Hippocampal formation (tissue), 2 donors: Measurements from ENCODE around the gene EXOC6B.
"Not testable (repeated sequence)": the region's sequence is repeated elsewhere in the genome, so short reads cannot be mapped to it uniquely, and the experiment has no call there.

ENCODE experiments used
- DNase-seq, 2 donors: peaks; one replicate each; lab custom pipeline; 2025; lab: John Stamatoyannopoulos, UW

EXOC6B gene

DNA sequence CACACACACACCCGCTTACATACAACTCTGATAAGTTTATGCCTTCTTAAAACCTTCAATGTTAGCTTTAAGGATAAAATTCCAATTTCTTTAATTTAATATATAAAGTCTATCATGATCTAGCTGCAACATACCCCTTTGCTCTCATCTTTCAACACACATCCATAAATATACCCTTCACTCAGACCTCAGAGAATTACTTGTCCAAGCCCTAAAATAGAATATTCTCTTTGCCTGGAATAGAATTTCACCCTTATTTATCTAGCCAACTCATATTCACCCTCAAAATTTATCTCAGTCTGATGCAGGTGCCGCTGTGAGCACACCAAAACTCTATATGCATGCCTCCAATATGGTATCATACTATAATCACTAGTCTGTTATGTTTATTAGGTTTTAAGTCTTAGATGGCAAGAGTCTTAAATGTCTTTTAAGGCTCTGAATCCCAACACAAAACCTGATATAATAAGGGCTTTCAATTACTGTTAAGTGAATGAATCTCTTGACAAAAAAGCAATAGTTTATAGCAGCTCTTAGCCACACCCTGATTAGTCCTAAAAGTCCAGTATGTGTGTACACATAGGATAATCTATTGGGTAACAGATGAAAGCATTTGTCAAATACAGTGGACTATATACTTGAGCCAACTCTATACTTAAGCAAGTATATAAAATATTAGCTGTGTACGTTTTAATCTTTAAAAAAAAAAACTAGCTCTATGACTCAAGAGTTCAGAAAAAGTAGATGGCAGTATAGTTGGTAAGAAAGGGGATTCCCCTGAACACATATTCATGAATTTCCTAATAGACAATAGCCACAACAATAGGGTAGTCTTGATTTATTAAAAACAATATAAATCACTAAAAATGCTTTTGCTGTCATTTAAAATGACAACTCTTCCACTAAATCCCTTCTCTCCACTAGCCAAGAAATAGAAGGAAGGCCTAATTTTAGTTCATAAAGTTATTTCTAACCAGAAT lies 144.5 kb downstream of the EXOC6B start:
- DNase-seq, result no peak

DNA sequence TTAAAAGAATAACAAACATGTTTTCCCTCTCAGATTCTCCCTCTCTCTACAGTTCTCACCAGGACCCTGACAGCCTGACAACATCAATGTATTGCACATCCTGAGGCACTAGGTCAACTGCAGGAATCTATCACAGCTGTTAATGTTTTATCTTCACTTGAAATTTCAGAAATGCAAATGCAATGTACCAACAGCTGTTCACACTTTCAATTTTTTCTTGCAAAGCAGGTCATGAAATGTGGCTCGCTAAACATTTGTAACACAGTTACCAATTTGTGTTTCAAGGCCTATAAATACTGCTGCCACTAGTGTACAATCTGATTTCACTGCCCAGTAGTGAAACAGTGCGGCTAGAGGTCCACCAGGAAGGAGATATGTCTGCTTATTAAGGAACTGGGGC lies 147.8 kb downstream of the EXOC6B start:
- no peak for DNase-seq

DNA sequence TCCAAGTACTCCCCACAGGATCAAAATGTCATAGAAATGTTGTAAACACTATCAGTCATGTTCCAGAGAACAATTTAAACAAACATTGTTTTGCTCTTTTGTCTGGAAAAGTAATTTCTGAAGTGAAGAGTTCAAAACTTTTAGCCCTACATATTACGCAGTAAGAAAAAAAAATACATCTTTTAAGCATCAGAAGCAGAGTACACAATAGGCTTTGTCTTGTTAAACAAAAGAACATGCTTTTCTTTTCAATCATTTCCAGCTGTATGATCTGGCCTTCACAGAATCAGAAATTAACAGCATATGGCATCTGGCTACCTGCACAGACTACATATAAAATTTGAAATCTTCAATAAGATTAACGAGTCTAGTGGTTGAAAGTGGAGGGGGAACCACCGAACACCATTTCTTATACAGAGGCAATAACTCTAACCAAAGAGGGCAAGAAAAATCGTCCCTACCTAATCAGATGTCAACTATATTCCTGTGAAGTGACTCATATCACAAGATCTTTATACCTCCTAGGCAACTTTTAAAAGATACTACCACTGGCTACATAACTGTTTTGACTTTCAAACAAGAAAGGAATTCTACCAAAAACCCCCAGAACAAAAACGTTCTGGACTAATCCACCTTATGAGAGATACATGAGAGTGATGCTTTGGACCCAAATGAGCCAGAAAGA lies 149.3 kb downstream of the EXOC6B start:
- DNase-seq, result no peak

DNA sequence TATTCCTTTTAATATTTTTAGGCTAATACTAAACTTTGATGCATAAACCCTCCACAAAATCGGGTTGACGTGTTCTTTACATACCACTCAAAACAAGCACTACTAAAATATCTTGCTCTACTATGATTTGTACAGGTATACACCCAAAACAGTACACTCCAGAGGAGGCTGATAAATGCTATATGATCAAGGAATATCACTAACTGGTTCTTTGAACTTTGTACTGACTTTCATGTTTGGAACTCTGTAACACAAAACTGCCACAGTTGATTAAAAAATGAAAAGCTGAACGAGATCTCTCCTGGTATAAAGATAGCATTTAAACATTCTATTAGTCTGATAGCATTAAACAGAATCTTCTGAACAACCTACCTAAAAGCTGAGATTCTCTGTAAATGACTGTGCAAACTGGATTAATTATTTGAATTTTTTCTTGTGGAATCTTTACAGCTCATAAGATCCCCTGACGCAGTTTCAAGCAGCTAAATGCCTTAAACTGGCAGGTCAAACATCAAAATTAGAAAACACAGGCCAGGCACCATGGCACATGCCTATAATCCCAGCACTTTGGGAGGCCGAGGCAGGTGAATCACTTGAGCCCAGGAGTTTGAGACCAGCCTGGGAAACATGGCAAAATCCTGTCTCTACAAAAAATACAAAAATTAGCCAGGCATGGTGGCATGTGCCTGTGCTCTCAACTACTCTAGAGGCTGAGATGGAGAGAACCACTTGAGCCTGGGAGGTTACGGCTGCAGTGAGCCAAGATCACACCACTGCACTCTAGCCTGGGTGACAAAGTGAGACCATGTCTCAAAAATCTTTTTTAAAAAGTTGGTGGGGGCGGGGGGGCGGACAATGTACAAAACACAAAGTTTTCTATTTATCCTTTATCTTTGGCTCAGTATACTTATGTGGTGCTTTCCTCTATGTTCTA lies 150.6 kb downstream of the EXOC6B start:
- no peak for DNase-seq

GRCh38 chr2:72673279-72673678 lies 152.6 kb downstream of the EXOC6B start:
- no peak for DNase-seq

DNA sequence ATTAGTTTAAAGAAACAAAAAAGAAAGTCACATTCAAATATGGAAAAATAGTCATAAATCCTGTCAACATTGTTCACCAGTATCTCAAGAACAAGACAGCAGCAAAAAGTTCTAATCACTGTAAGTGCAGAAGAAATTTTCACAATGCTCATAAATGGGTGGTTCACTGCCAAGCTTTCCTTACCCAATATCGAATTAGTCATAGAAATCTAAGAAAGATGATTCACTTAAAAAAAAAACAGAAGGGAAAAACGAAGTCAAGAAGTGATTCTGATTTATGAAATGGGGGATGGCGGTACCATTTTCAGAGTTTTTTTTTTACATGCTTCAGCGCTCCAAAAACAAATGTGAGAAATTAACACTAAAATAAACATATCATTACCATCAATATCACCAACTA lies 156.7 kb downstream of the EXOC6B start:
- DNase-seq, result no peak

- DNase-seq, result no peak
Measured at GRCh38 chr2:72668647-72669046, 157.2 kb downstream of the EXOC6B start.

GRCh38 chr2:72665448-72665847 lies 160.4 kb downstream of the EXOC6B start:
- DNase-seq, result no peak

DNA sequence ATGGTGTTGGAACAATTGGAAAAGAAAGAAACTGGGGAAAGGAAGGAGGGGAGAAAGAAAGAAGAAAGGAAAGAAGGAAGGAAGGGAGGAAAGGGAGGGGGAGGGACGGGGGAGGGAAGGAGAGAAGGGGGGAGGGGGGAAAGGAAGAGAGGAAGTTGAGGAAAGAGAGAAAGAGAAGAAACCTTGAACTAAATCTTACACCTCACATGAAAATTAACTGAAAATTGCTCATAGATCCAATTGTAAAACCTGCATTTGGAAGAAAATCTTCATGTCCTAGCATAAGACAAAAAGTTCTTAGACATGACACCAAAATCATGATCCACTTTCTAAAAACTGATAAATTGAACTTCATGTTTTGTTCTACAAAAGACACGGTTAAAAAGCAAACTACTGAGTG lies 163.8 kb downstream of the EXOC6B start:
- DNase-seq, result no peak

DNA sequence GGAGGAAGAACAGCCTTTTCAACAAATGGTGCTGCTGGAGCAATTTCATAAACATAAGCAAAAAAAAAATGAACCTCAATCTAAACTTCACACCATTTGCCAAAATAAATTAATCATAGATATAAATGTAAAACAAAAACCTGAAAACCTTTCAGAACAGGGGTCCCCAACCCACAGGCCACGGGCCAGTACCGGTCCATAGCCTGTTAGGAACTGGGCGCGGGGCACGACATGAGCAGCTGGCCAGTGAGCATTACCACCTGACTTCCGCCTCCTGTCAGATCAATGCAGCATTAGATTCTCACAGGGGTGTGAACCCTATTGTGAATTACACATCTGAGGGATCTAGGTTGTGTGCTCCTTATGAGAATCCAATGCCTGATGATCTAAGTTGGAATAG lies 176.0 kb downstream of the EXOC6B start:
- DNase-seq, result no peak

- not testable (repeated sequence) for DNase-seq
Measured at GRCh38 chr2:72641221-72641620, 184.6 kb downstream of the EXOC6B start.

DNA sequence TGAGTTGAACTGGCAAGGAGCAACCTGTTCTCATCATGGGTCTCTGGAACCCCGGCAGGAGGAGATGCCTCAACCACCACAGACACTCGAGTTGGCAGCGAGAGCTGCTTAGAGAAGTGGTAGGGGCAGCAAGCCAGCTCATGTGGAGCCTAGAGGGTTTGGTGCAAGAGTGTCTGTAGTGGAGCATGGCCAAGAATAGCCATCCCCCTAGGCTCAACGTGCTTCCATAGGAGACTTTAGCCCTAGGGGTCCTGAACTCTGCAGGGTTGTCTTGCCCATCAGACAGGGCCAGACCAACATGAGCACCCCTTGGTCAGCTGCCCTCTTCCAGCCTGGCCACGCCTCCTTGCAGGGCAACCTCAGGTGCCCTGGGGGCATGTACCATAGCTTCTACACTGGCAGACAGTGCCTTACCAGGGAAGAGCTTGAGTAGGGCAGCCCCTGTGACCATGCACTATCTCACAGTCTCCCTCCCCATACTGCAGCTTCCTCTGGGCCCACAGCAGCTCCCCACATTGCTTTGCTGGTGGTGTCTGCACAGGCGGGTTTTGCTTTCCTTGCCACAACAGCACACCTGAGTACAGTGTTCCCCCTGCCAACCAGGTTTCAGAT lies 187.1 kb downstream of the EXOC6B start:
- DNase-seq, result no peak

GRCh38 chr2:72636210-72636609 lies 189.6 kb downstream of the EXOC6B start:
- no peak for DNase-seq

- no peak for DNase-seq
Measured at GRCh38 chr2:72630767-72631166, 195.1 kb downstream of the EXOC6B start.

- DNase-seq, result no peak
Measured at GRCh38 chr2:72629062-72629461, 196.8 kb downstream of the EXOC6B start.

- DNase-seq, result no peak
Measured at GRCh38 chr2:72627083-72627482, 198.8 kb downstream of the EXOC6B start.

- no peak for DNase-seq
Measured at GRCh38 chr2:72625366-72625765, 200.5 kb downstream of the EXOC6B start.

DNA sequence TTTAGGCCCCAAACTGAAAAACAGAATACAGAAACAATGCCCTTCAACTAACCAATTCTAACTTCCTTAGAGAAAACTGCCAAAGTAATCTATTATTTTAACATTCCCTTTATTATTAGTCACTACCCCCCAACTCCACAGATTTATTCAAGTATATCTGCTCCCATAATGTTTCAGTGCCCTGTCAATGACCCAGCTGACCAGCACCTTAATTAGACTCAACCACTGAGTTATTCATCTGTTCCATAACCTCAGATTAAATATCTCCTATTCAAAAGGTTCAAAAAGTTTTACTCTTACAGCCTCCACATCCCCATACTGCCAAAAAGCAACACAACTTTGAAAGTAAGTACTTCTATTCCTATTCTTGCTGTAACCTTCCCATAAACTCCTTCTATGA lies 202.4 kb downstream of the EXOC6B start:
- DNase-seq, result no peak

- no peak for DNase-seq
Measured at GRCh38 chr2:72619626-72620025, 206.2 kb downstream of the EXOC6B start.

GRCh38 chr2:72613931-72614330 lies 211.9 kb downstream of the EXOC6B start:
- peak in 1 of 2 donors; percentile 46 for DNase-seq

DNA sequence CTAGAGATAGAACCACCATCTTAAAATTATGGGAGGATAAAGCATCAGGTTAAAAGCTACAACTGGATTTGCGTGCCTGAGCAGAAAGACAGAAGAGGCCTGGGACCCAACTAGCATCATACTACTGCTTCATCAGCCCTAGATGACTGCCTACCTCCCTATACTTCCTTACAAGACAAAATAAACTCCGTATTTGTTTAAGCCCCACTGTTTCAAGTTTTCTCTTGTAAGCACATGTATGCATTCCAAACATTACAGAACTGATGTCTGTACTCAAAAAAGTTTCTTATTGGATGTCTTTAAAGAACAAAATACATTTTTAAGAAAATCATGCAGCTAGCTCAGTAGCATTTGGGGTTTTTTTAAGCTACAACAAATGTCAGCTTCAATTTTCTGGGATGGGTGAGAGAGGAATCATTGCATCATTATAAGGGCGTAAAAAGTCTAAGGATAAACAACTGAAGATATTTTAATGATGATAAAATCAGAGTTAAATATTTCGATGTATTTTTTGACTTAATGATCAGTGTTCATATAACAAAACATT lies 213.1 kb downstream of the EXOC6B start:
- DNase-seq, result no peak
